Gastrocnemius medialis (tissue), 4 donors: ENCODE data around the gene AANAT.
"Not testable (repeated sequence)": the region's sequence is repeated elsewhere in the genome, so short reads cannot be mapped to it uniquely, and the experiment has no call there.

Experiments
- POLR2A ChIP-seq, 2 donors: fragments of 450-650 bp; IDR thresholded peaks; one replicate each; pipeline ENCODE4 v1.6.1; 2017; ENCODE audit warnings: antibody characterized with exemption in 2 of 2, mild to moderate bottlenecking in 2 of 2, moderate library complexity in 2 of 2
- TF ChIP-seq, protein P1 (sequence below), 5 experiments: fragments of 450-650 bp in 3 of 5; fragments of 200-600 bp in 2 of 5; sonication (generic) in 2 of 5; IDR thresholded peaks in 4 of 5; conservative IDR thresholded peaks in 1 of 5; 1 replicate in 4 of 5; 2 replicates in 1 of 5; pipeline ENCODE4 v1.5.1; 2016 to 2019; ENCODE audit warnings: antibody characterized with exemption in 5 of 5, mild to moderate bottlenecking in 3 of 5, moderate library complexity in 3 of 5

DNA sequence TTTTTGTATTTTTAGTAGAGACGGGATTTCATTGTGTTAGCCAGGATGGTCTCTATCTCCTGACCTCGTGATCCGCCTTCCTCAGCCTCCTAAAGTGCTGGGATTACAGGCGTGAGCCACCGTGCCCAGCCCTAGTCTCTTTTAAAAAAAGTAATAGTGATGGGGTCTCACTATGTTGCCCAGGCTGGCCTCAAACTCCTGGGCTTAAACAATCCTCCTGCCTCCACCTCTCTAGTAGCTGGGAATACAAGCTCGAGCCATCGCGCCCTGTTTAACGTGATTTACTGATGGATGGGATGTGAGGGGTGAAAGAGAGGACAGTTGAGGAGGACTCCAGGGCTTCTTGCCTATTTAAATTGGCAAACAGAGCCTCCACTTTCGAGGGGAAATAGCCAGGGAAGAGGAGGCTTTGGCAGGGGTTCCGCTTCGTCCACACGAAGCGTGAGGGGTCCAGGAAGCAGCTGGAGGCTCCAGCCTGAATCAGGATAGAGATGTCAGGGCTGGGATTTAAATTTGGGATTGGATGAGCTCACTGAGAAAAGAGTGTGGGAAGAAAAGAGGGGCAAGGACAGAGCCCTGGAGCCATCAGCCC, 41.2 kb downstream of the AANAT start:
- TF ChIP-seq, protein P1, sequence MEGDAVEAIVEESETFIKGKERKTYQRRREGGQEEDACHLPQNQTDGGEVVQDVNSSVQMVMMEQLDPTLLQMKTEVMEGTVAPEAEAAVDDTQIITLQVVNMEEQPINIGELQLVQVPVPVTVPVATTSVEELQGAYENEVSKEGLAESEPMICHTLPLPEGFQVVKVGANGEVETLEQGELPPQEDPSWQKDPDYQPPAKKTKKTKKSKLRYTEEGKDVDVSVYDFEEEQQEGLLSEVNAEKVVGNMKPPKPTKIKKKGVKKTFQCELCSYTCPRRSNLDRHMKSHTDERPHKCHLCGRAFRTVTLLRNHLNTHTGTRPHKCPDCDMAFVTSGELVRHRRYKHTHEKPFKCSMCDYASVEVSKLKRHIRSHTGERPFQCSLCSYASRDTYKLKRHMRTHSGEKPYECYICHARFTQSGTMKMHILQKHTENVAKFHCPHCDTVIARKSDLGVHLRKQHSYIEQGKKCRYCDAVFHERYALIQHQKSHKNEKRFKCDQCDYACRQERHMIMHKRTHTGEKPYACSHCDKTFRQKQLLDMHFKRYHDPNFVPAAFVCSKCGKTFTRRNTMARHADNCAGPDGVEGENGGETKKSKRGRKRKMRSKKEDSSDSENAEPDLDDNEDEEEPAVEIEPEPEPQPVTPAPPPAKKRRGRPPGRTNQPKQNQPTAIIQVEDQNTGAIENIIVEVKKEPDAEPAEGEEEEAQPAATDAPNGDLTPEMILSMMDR (IDR thresholded peaks at IDR 0.05 in 4 of 5, conservative IDR thresholded peaks at IDR 0.05 in 1 of 5) = not testable (repeated sequence)
- not testable (repeated sequence) for TF ChIP-seq POLR2A (IDR thresholded peaks at IDR 0.05)
